Peyer's patch (tissue), 4 donors: Measurements from ENCODE around the gene SAA1. TPM values are rescaled to one million over a fixed set of nuclear protein-coding genes. Genes with fewer than 3 reads are reported as not detected.
"Not testable (repeated sequence)": the region's sequence is repeated elsewhere in the genome, so short reads cannot be mapped to it uniquely, and the experiment has no call there.

Experiments used
- DNase-seq, 3 donors: peaks; one replicate each; pipeline ENCODE4 v3.0.0-alpha.2; 2017 to 2019
- H3K27ac ChIP-seq, 4 donors: fragments of 200-600 bp; sonication (generic); one replicate each; pipeline ENCODE4 v1.5.1; 2016 to 2019
- H3K27me3 ChIP-seq, 2 donors: fragments of 200-600 bp; sonication (generic); one replicate each; pipeline ENCODE4 v1.5.1; 2019
- H3K36me3 ChIP-seq, 3 donors: fragments of 200-600 bp; sonication (generic); one replicate each; pipeline ENCODE4 v1.5.1; 2016 to 2019
- H3K4me1 ChIP-seq, 4 donors: fragments of 200-600 bp; sonication (generic); one replicate each; pipeline ENCODE4 v1.5.1; 2016 to 2019
- H3K4me3 ChIP-seq, 4 donors: fragments of 200-600 bp; sonication (generic); 1 replicate in 3 of 4; 2 replicates in 1 of 4; pipeline ENCODE4 v1.5.1; 2016 to 2019; ENCODE audit warnings: mild to moderate bottlenecking in 1 of 4
- H3K9me3 ChIP-seq, 4 donors: fragments of 200-600 bp; sonication (generic); one replicate each; pipeline ENCODE4 v1.5.1; 2016 to 2019; ENCODE audit warnings: mild to moderate bottlenecking in 1 of 4
- CTCF ChIP-seq, 6 experiments: fragments of 450-650 bp in 4 of 6; fragments of 200-600 bp in 2 of 6; sonication (generic) in 1 of 6; IDR thresholded peaks; one replicate each; pipeline ENCODE4 v1.5.1; 2017 to 2019; ENCODE audit warnings: antibody characterized with exemption in 6 of 6, mild to moderate bottlenecking in 3 of 6, moderate library complexity in 1 of 6
- POLR2A ChIP-seq, 2 donors: fragments of 450-650 bp; IDR thresholded peaks; one replicate each; pipeline ENCODE4 v1.5.1; 2017; ENCODE audit warnings: antibody characterized with exemption in 2 of 2, mild to moderate bottlenecking in 2 of 2, moderate library complexity in 2 of 2
- total RNA-seq, 4 donors: library from RNA; depleted of rRNA; stranded (reverse); fragments of >200 nt; gene quantifications; one replicate each; pipeline ENCODE4 v1.1.0, GENCODE V29; 2016

The SAA1 gene
- total RNA-seq, 4 donors from 2014 or later = 4.7 TPM; not detected in 3

GRCh38 chr11:18239655-18240054 is 26.4 kb upstream of the SAA1 start:
- no peaks in the 10 kb centered on the region for H3K4me1 ChIP-seq
- no peak for TF ChIP-seq POLR2A (IDR thresholded peaks at IDR 0.05)
- TF ChIP-seq CTCF (IDR thresholded peaks at IDR 0.05) = no peak
- H3K4me3 ChIP-seq = no peak overlapping the region
- no peak for DNase-seq
- no peak overlapping the region for H3K27ac ChIP-seq
- H3K27me3 ChIP-seq = no peaks in the 10 kb centered on the region
- no peaks in the 10 kb centered on the region for H3K9me3 ChIP-seq
- H3K36me3 ChIP-seq = no peaks in the 10 kb centered on the region

DNA sequence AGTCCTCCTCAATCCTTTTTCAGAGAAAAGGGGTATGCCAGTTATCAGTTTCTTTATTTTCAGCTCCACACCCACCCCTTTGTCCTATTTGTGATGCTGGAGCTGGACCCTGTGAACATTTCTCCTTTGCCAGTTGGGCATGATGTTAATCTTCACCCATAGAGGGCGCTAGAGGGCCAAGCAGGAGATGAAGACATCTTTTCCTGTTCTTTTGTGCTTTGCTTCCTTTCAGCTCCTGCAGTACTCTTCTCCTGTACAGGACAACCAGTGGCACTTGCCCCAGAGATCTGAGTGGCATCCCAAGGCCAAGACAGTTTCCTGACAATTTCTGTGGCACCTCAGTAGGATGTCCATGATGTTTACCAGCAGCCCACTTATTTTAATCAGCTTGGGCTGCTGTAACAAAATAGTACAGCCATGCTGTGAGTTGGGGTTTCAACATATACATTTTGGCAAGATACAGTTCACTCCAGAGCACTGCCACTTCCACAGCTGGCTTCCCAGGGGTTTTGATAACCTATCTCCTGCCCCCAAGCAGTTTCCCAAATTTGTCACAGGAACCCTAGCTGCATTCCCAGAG is 22.2 kb upstream of the SAA1 start:
- H3K27ac ChIP-seq = no peak overlapping the region
- no peak overlapping the region for H3K4me3 ChIP-seq
- no peaks in the 10 kb centered on the region for H3K4me1 ChIP-seq
- DNase-seq = peak in 2 of 3 donors; percentile 47 to 89
- H3K36me3 ChIP-seq = no peaks in the 10 kb centered on the region
- no peaks in the 10 kb centered on the region for H3K9me3 ChIP-seq
- no peaks in the 10 kb centered on the region for H3K27me3 ChIP-seq
- TF ChIP-seq CTCF (IDR thresholded peaks at IDR 0.05) = peak; percentile 25 to 90 (median 77)
- TF ChIP-seq POLR2A (IDR thresholded peaks at IDR 0.05) = no peak

- DNase-seq = no peak
- Histone ChIP-seq H3K9me3 (no peaks in the 10 kb centered on the region), H3K27ac (no peak overlapping the region), H3K4me3 (no peak overlapping the region), H3K27me3 (no peaks in the 10 kb centered on the region), H3K36me3 (no peaks in the 10 kb centered on the region), H3K4me1 (no peaks in the 10 kb centered on the region)
- TF ChIP-seq CTCF (IDR thresholded peaks at IDR 0.05) (no peak), POLR2A (IDR thresholded peaks at IDR 0.05) (no peak)
Measured at GRCh38 chr11:18245396-18245795, 20.7 kb upstream of the SAA1 start.

DNA sequence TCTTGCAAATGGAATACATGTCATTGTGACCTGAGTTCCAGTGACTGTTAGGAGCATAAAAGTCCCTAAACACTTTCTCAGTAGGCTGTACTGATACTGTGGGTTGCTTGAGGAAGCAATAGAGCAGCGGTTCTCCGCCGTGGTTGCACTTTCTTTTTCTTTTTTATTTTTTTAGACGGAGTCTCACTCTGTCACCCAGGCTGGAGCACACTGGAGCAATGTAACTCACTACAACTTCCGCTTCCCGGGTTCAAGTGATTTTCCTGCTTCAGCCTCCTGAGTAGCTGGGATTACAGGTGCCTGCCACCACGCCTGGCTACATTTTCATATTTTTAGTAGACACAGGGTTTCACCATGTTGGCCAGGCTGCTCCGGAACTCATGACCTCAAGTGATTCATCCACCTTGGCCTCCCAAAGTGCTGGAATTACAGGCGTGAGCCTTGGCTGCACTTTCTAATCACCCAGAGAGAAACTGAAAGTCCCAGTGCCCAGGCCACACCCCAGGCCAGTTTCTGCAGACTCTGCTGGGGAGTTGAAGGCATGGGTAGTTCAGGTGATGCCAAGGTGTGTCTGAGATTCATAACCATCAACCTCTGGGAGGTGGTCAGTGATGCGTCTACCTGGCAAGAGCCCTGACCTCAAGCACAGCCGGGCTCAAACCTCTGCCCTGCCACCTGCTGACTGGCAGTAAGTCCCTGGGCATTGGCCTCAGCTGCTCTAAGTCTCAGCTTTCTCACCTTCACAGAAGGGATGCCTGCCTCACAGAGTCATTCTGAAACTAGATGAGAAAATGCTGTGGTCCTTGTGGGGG is 19.5 kb upstream of the SAA1 start:
- not testable (repeated sequence) for H3K4me1 ChIP-seq, H3K9me3 ChIP-seq, H3K27me3 ChIP-seq, H3K36me3 ChIP-seq
- peak overlapping the region in 3 of 4 donors; percentile 20 to 29 (median 20) for H3K4me3 ChIP-seq
- DNase-seq = peak in 2 of 3 donors; percentile 42 to 59
- TF ChIP-seq CTCF (IDR thresholded peaks at IDR 0.05) = peak in 1 of 6 experiments; percentile 14
- H3K27ac ChIP-seq = peak overlapping the region; percentile 72 to 87 (median 76)

DNA sequence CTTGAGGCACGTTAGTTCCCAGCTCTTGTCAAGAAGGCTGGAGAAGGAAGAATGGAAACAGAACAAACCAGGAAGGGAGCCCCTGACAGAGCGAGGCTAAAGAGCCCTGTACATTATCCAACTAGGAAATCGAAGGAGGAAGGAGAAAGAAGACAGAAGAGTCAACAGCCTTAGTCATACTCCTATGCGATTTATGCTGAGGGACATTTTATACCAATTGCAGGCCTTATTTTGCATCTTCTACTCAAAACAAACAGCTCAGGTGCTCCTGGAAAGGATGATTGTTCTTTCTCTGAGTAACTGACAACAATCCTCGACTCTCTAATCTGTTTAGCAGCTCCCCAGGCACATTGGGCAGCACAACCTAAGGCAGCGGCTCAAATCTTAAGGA is 18.9 kb upstream of the SAA1 start:
- H3K27ac ChIP-seq = peak overlapping the region in 3 of 4 donors; percentile 72 to 87 (median 79)
- not testable (repeated sequence) for H3K36me3 ChIP-seq, H3K4me3 ChIP-seq

DNA sequence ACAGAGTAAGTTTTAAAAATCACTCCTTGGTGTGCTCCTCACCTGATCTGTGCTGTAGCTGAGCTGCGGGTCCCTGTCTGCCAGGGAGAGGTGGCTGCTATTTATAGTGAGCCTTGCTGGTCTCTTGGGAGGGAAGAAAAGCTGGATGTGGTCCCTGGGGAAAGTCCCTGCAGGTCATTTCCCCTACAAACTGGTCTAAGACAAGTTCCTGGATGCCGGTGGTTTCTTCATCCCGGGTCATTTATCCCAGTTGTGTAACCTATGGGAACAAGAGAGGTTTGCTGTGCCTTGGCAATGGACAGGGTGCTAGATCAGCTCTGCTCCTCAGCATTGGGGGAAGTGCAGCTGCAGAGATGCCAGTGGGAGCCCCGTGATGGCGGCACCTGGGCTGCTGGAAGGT is 17.5 kb upstream of the SAA1 start, which contains the start of gene SAA2:
SAA2 (minus strand) TSS at position 108 of the 400 bp plus-strand sequence. CDS start 657 bp downstream, outside the sequence.
- DNase-seq = no peak
- no peak for TF ChIP-seq POLR2A (IDR thresholded peaks at IDR 0.05)
- TF ChIP-seq CTCF (IDR thresholded peaks at IDR 0.05) = no peak

More for the DNA sequence above, 18.9 kb upstream of the SAA1 start:
- not testable (repeated sequence) for DNase-seq, H3K9me3 ChIP-seq, H3K4me1 ChIP-seq, H3K27me3 ChIP-seq

More for the DNA sequence above, 17.5 kb upstream of the SAA1 start, which contains the start of gene SAA2:
- H3K27ac ChIP-seq = no peak within 1 kb of the TSS
- H3K4me1 ChIP-seq = no peaks in the 10 kb centered on the region
- H3K4me3 ChIP-seq = no peak within 1 kb of the TSS
- H3K27me3 ChIP-seq = no peaks in the 10 kb centered on the region
- no peaks in the 10 kb centered on the region for H3K36me3 ChIP-seq
- H3K9me3 ChIP-seq = no peaks in the 10 kb centered on the region
